ENCODE results near the gene PSMC5. TPM values are rescaled to one million over a fixed set of nuclear protein-coding genes. Genes with fewer than 3 reads are reported as not detected.

The PSMC5 gene
- polyA plus RNA-seq, 1 donor (not counting 4 experiments of a cell fraction or from before 2014, with no cell fraction given) = 141 TPM

DNA sequence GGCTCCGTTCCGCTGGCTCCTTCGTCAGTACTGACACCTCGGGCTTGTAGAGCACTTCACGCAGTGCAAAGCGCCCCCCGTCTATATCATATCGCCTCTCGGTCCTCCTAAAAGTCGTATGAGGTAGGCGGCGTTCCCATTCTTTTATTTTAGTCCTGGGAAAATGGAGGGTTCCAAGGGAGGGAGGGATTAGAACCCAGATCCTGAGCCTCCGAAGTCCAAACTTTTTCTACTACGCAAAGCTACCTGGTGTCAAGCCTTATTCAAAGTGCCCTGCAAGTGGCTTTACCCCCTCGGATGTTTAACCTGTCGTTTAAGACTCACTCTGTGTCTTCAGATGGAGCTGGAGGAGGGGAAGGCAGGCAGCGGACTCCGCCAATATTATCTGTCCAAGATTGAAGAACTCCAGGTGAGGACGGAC lies 580 bp downstream of the PSMC5 start:
- Histone ChIP-seq H3K9me1 (ENCODE audit: control insufficient read depth, extremely low read depth, insufficient read depth, low read length) (no peaks in the 10 kb centered on the region), H3K9ac (ENCODE audit: control insufficient read depth, extremely low read depth, insufficient read depth, low read length) (peak overlapping the region; percentile 96), H3K4me3 (ENCODE audit: control insufficient read depth in 2 of 3, extremely low read depth in 1 of 3, insufficient read depth in 2 of 3, low read depth in 1 of 3, low read length in 3 of 3) (peak overlapping the region; percentile 77 to 92 (median 78)), H3K27me3 (ENCODE audit: control insufficient read depth, extremely low read depth, insufficient read depth, low read length) (no peaks in the 10 kb centered on the region), H3K4me1 (ENCODE audit: control insufficient read depth, extremely low read depth, insufficient read depth, low read length) (peaks cover 19% of the 10 kb centered on the region), H3K27ac (ENCODE audit: control insufficient read depth, insufficient read depth, low read length) (peak overlapping the region; percentile 98), H3K79me2 (ENCODE audit: control insufficient read depth, insufficient read depth, low read length) (peaks cover 57% of the 10 kb centered on the region), H4K20me1 (ENCODE audit: control insufficient read depth, extremely low read depth, insufficient read depth, low read length) (no peaks in the 10 kb centered on the region), H3K9me3 (ENCODE audit: control insufficient read depth, low read depth, low read length) (no peaks in the 10 kb centered on the region), H3K36me3 (ENCODE audit: control insufficient read depth in 2 of 2, extremely low read depth in 1 of 2, insufficient read depth in 2 of 2, low read length in 2 of 2) (peaks cover 51 to 57% of the 10 kb centered on the region in 2 experiments), H2AFZ (ENCODE audit: control insufficient read depth, low read length) (peak overlapping the region; percentile 95), H3K4me2 (ENCODE audit: control insufficient read depth, extremely low read depth, insufficient read depth, low read depth, low read length) (peak overlapping the region; percentile 97)
- DNase-seq (ENCODE audit: low read depth, low spot score) (no peak), FAIRE-seq (no peak)
- TF ChIP-seq EZH2 (IDR thresholded peaks at IDR 0.05; ENCODE audit: low read length) = no peak
- TF ChIP-seq, protein P1, sequence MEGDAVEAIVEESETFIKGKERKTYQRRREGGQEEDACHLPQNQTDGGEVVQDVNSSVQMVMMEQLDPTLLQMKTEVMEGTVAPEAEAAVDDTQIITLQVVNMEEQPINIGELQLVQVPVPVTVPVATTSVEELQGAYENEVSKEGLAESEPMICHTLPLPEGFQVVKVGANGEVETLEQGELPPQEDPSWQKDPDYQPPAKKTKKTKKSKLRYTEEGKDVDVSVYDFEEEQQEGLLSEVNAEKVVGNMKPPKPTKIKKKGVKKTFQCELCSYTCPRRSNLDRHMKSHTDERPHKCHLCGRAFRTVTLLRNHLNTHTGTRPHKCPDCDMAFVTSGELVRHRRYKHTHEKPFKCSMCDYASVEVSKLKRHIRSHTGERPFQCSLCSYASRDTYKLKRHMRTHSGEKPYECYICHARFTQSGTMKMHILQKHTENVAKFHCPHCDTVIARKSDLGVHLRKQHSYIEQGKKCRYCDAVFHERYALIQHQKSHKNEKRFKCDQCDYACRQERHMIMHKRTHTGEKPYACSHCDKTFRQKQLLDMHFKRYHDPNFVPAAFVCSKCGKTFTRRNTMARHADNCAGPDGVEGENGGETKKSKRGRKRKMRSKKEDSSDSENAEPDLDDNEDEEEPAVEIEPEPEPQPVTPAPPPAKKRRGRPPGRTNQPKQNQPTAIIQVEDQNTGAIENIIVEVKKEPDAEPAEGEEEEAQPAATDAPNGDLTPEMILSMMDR (optimal IDR thresholded peaks at IDR 0.05 in 1 of 3, IDR thresholded peaks at IDR 0.05 in 1 of 3, conservative IDR thresholded peaks at IDR 0.05 in 1 of 3; ENCODE audit: extremely low read depth in 1 of 3, insufficient read depth in 2 of 3, low read length in 3 of 3) = no peak
- dilution Hi-C loops (cut with MboI; ENCODE audit: extremely low pct_ligation_motif_present, low sequenced_read_pairs) = no loop called here

DNA sequence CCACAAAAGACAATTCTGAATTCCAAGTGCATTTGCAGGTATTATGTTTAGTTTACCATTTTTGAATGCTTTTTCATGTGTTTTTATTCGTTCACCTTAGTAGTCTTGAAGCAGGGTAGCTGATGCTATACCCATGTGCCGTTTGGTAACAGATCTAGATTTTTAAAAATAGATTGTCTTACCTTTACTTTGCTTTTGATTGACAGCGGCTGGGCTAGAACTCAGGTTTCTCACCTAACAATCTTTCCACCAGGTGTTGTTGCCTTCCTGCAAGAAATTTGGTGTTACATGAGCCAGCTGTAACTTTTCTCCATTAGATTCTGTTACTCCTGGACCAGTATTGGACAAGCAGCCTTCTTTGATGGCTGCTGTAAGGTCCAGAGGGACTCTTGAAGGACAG lies 1.7 kb downstream of the PSMC5 start:
- no peaks in the 10 kb centered on the region for H3K9me1 ChIP-seq (ENCODE audit: control insufficient read depth, extremely low read depth, insufficient read depth, low read length)
- H2AFZ ChIP-seq (ENCODE audit: control insufficient read depth, low read length) = no peak overlapping the region
- H3K4me2 ChIP-seq (ENCODE audit: control insufficient read depth, extremely low read depth, insufficient read depth, low read depth, low read length) = peak overlapping the region; percentile 97
- peaks cover 56% of the 10 kb centered on the region for H3K79me2 ChIP-seq (ENCODE audit: control insufficient read depth, insufficient read depth, low read length)
- H3K9me3 ChIP-seq (ENCODE audit: control insufficient read depth, low read depth, low read length) = no peaks in the 10 kb centered on the region
- dilution Hi-C loops (cut with MboI; ENCODE audit: extremely low pct_ligation_motif_present, low sequenced_read_pairs) = no loop called here
- DNase-seq (ENCODE audit: low read depth, low spot score) (no peak), FAIRE-seq (no peak)
- H3K36me3 ChIP-seq (ENCODE audit: control insufficient read depth in 2 of 2, extremely low read depth in 1 of 2, insufficient read depth in 2 of 2, low read length in 2 of 2) = peaks cover 56 to 62% of the 10 kb centered on the region in 2 experiments
- TF ChIP-seq, protein P1 (optimal IDR thresholded peaks at IDR 0.05 in 1 of 3, IDR thresholded peaks at IDR 0.05 in 1 of 3, conservative IDR thresholded peaks at IDR 0.05 in 1 of 3; ENCODE audit: extremely low read depth in 1 of 3, insufficient read depth in 2 of 3, low read length in 3 of 3) = no peak
- TF ChIP-seq EZH2 (IDR thresholded peaks at IDR 0.05; ENCODE audit: low read length) = no peak
- no peak overlapping the region for H3K9ac ChIP-seq (ENCODE audit: control insufficient read depth, extremely low read depth, insufficient read depth, low read length)
- H3K4me3 ChIP-seq (ENCODE audit: control insufficient read depth in 2 of 3, extremely low read depth in 1 of 3, insufficient read depth in 2 of 3, low read depth in 1 of 3, low read length in 3 of 3) = no peak overlapping the region
- peaks cover 19% of the 10 kb centered on the region for H3K4me1 ChIP-seq (ENCODE audit: control insufficient read depth, extremely low read depth, insufficient read depth, low read length)
- no peaks in the 10 kb centered on the region for H4K20me1 ChIP-seq (ENCODE audit: control insufficient read depth, extremely low read depth, insufficient read depth, low read length)
- H3K27me3 ChIP-seq (ENCODE audit: control insufficient read depth, extremely low read depth, insufficient read depth, low read length) = no peaks in the 10 kb centered on the region
- H3K27ac ChIP-seq (ENCODE audit: control insufficient read depth, insufficient read depth, low read length) = no peak overlapping the region

Measured in keratinocyte (primary cell).